SK-N-SH (cell line): ENCODE data around the gene ASTN2. TPM values are rescaled to one million over a fixed set of nuclear protein-coding genes. Genes with fewer than 3 reads are reported as not detected.

ENCODE experiments used
- CTCF ChIA-PET: fragments of 300-600, 350-600 bp; formaldehyde crosslinking; extraction: SDS; loops from one replicate; lab custom pipeline; 2021; lab: Yijun Ruan, JAX
- POLR2A ChIA-PET: fragments of 350-600 bp; sonication (Branson Sonifier 250); formaldehyde crosslinking; extraction: SDS; loops from one replicate; lab custom pipeline; 2020; ENCODE audit warnings: antibody characterized with exemption, inconsistent platforms; lab: Yijun Ruan, JAX
- DNase-seq: peaks from one replicate; pipeline ENCODE4 v3.0.0; 2012
- H2AFZ ChIP-seq: fragments of 200-600 bp; sonication (generic); 2 replicates; pipeline ENCODE4 v1.8.1; 2016; ENCODE audit warnings: antibody characterized with exemption, mild to moderate bottlenecking, low read depth
- H3F3A ChIP-seq: fragments of 200-600 bp; sonication (generic); replicated peaks from 2 replicates; pipeline ENCODE3; 2016; ENCODE audit warnings: antibody characterized with exemption, mild to moderate bottlenecking; ENCODE audit not compliant: insufficient read depth
- H3K27ac ChIP-seq, 2 experiments: fragments of 200-500 bp in 1 of 2; fragments of 200-600 bp in 1 of 2; sonication (Bioruptor generic) in 1 of 2; sonication (generic), shearing (Covaris generic) in 1 of 2; 2 replicates each; pipeline versions ENCODE4 v1.5.1 to v1.6.1; 2014 to 2016; ENCODE audit warnings: low read depth in 2 of 2, inconsistent platforms in 1 of 2, low read length in 1 of 2, mild to moderate bottlenecking in 1 of 2, mixed read lengths in 1 of 2
- H3K27me3 ChIP-seq: fragments of 200-600 bp; sonication (generic), shearing (Covaris generic); 2 replicates; pipeline ENCODE4 v1.6.1; 2016; ENCODE audit warnings: mixed run types; ENCODE audit not compliant: insufficient read depth
- H3K36me3 ChIP-seq, 2 experiments: fragments of 200-500 bp in 1 of 2; fragments of 200-600 bp in 1 of 2; sonication (Bioruptor generic) in 1 of 2; sonication (generic) in 1 of 2; replicated peaks in 1 of 2; 2 replicates each; pipeline versions ENCODE3 to v1.5.1; 2014 to 2016; ENCODE audit warnings: low read length in 1 of 2, mild to moderate bottlenecking in 1 of 2; ENCODE audit not compliant: insufficient read depth in 2 of 2, control insufficient read depth in 1 of 2
- H3K4me1 ChIP-seq, 2 experiments: fragments of 200-500 bp in 1 of 2; fragments of 200-600 bp in 1 of 2; sonication (Bioruptor generic) in 1 of 2; sonication (generic), shearing (Covaris generic) in 1 of 2; 2 replicates each; pipeline versions ENCODE4 v1.5.1 to v1.6.1; 2014 to 2016; ENCODE audit warnings: low read depth in 1 of 2, low read length in 1 of 2, mixed run types in 1 of 2; ENCODE audit not compliant: insufficient read depth in 2 of 2, control insufficient read depth in 1 of 2
- H3K4me2 ChIP-seq: fragments of 200-600 bp; sonication (generic), shearing (Covaris generic); 2 replicates; pipeline ENCODE4 v1.6.1; 2017; ENCODE audit warnings: mixed run types
- H3K4me3 ChIP-seq, 2 experiments: fragments of 200-500 bp in 1 of 2; fragments of 200-600 bp in 1 of 2; sonication (Bioruptor generic) in 1 of 2; sonication (generic), shearing (Covaris generic) in 1 of 2; 2 replicates each; pipeline versions ENCODE4 v1.5.1 to v1.8.1; 2014 to 2016; ENCODE audit warnings: low read depth in 2 of 2, inconsistent platforms in 1 of 2, low read length in 1 of 2, mild to moderate bottlenecking in 1 of 2, mixed read lengths in 1 of 2, moderate library complexity in 1 of 2
- H3K79me2 ChIP-seq: fragments of 200-600 bp; sonication (generic); 2 replicates; pipeline ENCODE4 v1.8.1; 2017; ENCODE audit warnings: mild to moderate bottlenecking; ENCODE audit not compliant: insufficient read depth
- H3K9ac ChIP-seq: fragments of 200-600 bp; sonication (generic); 2 replicates; pipeline ENCODE4 v1.6.1; 2017; ENCODE audit warnings: mixed run types
- H3K9me2 ChIP-seq: fragments of 200-600 bp; sonication (generic); 2 replicates; pipeline ENCODE4 v1.6.1; 2017; ENCODE audit warnings: mixed run types
- H3K9me3 ChIP-seq: fragments of 200-600 bp; sonication (generic); 2 replicates; pipeline ENCODE4 v1.6.1; 2017; ENCODE audit warnings: mixed run types, mild to moderate bottlenecking, moderate library complexity
- H4K20me1 ChIP-seq: fragments of 200-600 bp; sonication (generic); 2 replicates; pipeline ENCODE4 v1.6.1; 2017; ENCODE audit warnings: mild to moderate bottlenecking, mixed run types; ENCODE audit not compliant: insufficient read depth
- ELF1 ChIP-seq: IDR thresholded peaks from 2 replicates; pipeline ENCODE4 v1.4.0; 2012
- EP300 ChIP-seq, 2 experiments: IDR thresholded peaks; 2 replicates each; pipeline versions ENCODE4 v1.4.0 to v1.6.1; 2012; ENCODE audit warnings: borderline replicate concordance in 1 of 2, low read depth in 1 of 2, low read length in 1 of 2
- MEF2A ChIP-seq: IDR thresholded peaks from 2 replicates; pipeline ENCODE4 v1.4.0; 2012; ENCODE audit warnings: low read depth, borderline replicate concordance
- NFIC ChIP-seq: IDR thresholded peaks from 2 replicates; pipeline ENCODE4 v1.4.0; 2012; ENCODE audit warnings: borderline replicate concordance
- NRF1 ChIP-seq: IDR thresholded peaks from 2 replicates; pipeline ENCODE4 v1.6.1; 2012; ENCODE audit warnings: low read depth, mild to moderate bottlenecking, low read length
- RCOR1 ChIP-seq: fragments of 150-350 bp; IDR thresholded peaks from 2 replicates; pipeline ENCODE4 v1.6.1; 2017; ENCODE audit warnings: antibody characterized with exemption, low read length
- RFX5 ChIP-seq: IDR thresholded peaks from 2 replicates; pipeline ENCODE4 v1.6.1; 2012; ENCODE audit warnings: mild to moderate bottlenecking, improper control_type of control experiment, low read length
- SIN3A ChIP-seq: IDR thresholded peaks from 2 replicates; pipeline ENCODE4 v1.6.1; 2012; ENCODE audit warnings: low read depth, mild to moderate bottlenecking, low read length, moderate library complexity, borderline replicate concordance
- WGBS: methylation state at CpG from one replicate; pipeline ENCODE4 v1.1.6; 2017; ENCODE audit warnings: low lambda C conversion rate; 5-methylcytosine and 5-hydroxymethylcytosine counted together
- polyA plus RNA-seq, 3 experiments: library from polyadenylated mRNA; depleted of rRNA; stranded (reverse); fragments of >200 nt; gene quantifications; 2 replicates each; pipeline ENCODE4 v1.2.3, GENCODE V29; 2012
- TF ChIP-seq, protein P1 (sequence below): IDR thresholded peaks from 2 replicates; pipeline ENCODE4; 2012
- TF ChIP-seq, protein P2 (sequence below): fragments of 150-350 bp; IDR thresholded peaks from 2 replicates; pipeline ENCODE4 v1.6.1; 2016; ENCODE audit warnings: mild to moderate bottlenecking, low read depth, low read length
- TF ChIP-seq, protein P3 (sequence below): IDR thresholded peaks from 2 replicates; pipeline ENCODE4 v1.4.0; 2012; ENCODE audit warnings: low read depth, borderline replicate concordance
- TF ChIP-seq, protein P4 (sequence below): IDR thresholded peaks from 2 replicates; pipeline ENCODE4 v1.6.1; 2012; ENCODE audit warnings: mild to moderate bottlenecking, low read depth, low read length, moderate library complexity
- TF ChIP-seq, protein P5 (sequence below): IDR thresholded peaks from 2 replicates; pipeline ENCODE4 v1.4.0; 2012; ENCODE audit warnings: low read depth, borderline replicate concordance

The ASTN2 gene
- polyA plus RNA-seq, 1 of the 3 experiments (the other 2 are of a cell fraction): 6.6 TPM

DNA sequence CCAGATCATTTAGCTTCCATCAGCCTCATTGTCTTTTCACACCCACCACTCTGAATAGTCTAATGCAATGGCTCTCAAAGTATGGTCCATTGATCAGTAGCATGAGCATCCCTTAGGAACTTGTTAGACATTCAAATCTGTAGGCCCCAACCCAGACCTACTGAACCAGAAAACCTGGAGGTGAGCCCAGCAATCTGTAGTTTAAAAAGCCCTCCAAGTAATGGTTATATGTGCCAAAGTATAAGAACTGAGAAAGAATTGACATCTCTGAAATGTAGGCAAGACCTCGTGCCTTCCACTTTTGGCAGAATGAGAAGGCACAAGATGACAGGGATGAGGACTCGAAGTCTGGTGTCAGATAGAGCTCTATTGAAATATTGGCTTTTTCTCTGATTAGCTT is 460.1 kb downstream of the ASTN2 start:
- H3K4me2 ChIP-seq: no peak overlapping the region
- no peak for TF ChIP-seq MEF2A
- TF ChIP-seq, protein P1, sequence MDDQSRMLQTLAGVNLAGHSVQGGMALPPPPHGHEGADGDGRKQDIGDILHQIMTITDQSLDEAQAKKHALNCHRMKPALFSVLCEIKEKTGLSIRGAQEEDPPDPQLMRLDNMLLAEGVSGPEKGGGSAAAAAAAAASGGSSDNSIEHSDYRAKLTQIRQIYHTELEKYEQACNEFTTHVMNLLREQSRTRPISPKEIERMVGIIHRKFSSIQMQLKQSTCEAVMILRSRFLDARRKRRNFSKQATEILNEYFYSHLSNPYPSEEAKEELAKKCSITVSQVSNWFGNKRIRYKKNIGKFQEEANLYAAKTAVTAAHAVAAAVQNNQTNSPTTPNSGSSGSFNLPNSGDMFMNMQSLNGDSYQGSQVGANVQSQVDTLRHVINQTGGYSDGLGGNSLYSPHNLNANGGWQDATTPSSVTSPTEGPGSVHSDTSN: no peak
- TF ChIP-seq, protein P2, sequence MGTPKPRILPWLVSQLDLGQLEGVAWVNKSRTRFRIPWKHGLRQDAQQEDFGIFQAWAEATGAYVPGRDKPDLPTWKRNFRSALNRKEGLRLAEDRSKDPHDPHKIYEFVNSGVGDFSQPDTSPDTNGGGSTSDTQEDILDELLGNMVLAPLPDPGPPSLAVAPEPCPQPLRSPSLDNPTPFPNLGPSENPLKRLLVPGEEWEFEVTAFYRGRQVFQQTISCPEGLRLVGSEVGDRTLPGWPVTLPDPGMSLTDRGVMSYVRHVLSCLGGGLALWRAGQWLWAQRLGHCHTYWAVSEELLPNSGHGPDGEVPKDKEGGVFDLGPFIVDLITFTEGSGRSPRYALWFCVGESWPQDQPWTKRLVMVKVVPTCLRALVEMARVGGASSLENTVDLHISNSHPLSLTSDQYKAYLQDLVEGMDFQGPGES: no peak
- TF ChIP-seq, protein P3, sequence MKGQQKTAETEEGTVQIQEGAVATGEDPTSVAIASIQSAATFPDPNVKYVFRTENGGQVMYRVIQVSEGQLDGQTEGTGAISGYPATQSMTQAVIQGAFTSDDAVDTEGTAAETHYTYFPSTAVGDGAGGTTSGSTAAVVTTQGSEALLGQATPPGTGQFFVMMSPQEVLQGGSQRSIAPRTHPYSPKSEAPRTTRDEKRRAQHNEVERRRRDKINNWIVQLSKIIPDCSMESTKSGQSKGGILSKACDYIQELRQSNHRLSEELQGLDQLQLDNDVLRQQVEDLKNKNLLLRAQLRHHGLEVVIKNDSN: no peak
- 9% methylated on average over 2 of the region's 2 CpGs for WGBS
- ChIA-PET POLR2A (no interaction called here), CTCF (interaction anchor here (1.3 kb wide), 1 partner anchor 67 kb away, joined by 3 read pairs; no protein-coding TSS in a partner anchor)
- H3K4me1 ChIP-seq: no peaks in the 10 kb centered on the region
- H3K9me3 ChIP-seq: no peaks in the 10 kb centered on the region
- H3K79me2 ChIP-seq: no peaks in the 10 kb centered on the region
- DNase-seq: no peak
- H3K4me3 ChIP-seq: no peak overlapping the region
- no peaks in the 10 kb centered on the region for H3K36me3 ChIP-seq
- H3F3A ChIP-seq: peaks cover 5% of the 10 kb centered on the region
- no peak overlapping the region for H2AFZ ChIP-seq
- H4K20me1 ChIP-seq: no peaks in the 10 kb centered on the region
- H3K9ac ChIP-seq: no peak overlapping the region
- no peak overlapping the region for H3K27ac ChIP-seq
- H3K9me2 ChIP-seq: no peaks in the 10 kb centered on the region
- H3K27me3 ChIP-seq: no peaks in the 10 kb centered on the region

DNA sequence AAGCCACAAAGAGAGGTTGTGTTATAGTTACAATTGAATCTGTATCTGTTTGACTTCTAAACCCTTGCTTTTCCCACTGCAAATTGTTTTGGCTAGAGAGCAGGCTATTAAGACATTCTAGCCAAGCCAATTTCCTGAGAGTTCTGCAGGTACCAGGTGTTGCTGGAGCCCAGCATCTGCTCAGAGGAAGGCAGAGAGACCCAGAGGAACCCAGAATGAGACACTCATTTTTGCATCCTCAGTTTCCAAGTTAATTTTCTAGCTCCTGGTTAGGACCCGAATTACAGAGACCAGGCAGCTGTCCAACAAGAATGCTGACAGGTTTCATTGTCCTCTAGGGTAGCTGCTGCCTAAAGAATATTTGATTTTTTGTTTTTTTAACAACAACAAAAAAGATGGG is 461.6 kb downstream of the ASTN2 start:
- Histone ChIP-seq H3K4me1 (no peaks in the 10 kb centered on the region), H4K20me1 (no peaks in the 10 kb centered on the region), H3K4me2 (no peak overlapping the region), H3K79me2 (no peaks in the 10 kb centered on the region), H3K27me3 (no peaks in the 10 kb centered on the region), H3F3A (peaks cover 5% of the 10 kb centered on the region), H3K9me3 (no peaks in the 10 kb centered on the region), H2AFZ (no peak overlapping the region), H3K27ac (no peak overlapping the region), H3K9ac (no peak overlapping the region), H3K4me3 (no peak overlapping the region), H3K36me3 (no peaks in the 10 kb centered on the region), H3K9me2 (no peaks in the 10 kb centered on the region)
- ChIA-PET POLR2A (no interaction called here), CTCF (no interaction called here)
- WGBS: 17% methylated on average over 1 of the region's 1 CpG
- no peak for TF ChIP-seq MEF2A
- no peak for TF ChIP-seq EP300 (IDR thresholded peaks at IDR 0.05; ENCODE audit: borderline replicate concordance in 1 of 2, low read depth in 1 of 2, low read length in 1 of 2)
- DNase-seq: no peak

DNA sequence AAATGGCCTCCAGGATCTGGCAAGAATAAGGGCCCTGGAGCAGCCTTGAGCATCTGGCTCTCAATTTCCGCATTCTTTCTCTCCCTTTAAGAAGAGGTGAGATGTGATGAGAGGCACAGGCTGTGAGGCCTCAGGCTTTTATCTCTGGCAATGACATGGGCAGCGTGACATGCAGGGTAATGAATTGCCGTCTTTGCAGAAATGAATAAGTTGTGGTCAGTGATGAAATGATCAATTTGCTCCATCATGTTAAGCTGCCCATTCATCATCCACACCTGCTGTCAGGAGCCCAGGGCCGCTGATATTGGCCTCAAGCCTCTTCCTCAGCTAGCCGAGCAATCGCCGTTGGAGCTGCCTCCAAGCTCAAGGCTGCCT is 462.4 kb downstream of the ASTN2 start:
- no peaks in the 10 kb centered on the region for H3K27me3 ChIP-seq
- POLR2A ChIA-PET: no interaction called here
- H3K9me3 ChIP-seq: no peaks in the 10 kb centered on the region
- H3K36me3 ChIP-seq: no peaks in the 10 kb centered on the region
- H3F3A ChIP-seq: peaks cover 5% of the 10 kb centered on the region
- 0 out of 2 replicates have a peak overlapping the region, but pooled peaks have one; percentile 41 for H2AFZ ChIP-seq
- H3K4me2 ChIP-seq: no peak overlapping the region
- H4K20me1 ChIP-seq: no peaks in the 10 kb centered on the region
- H3K4me1 ChIP-seq: no peaks in the 10 kb centered on the region
- H3K4me3 ChIP-seq: no peak overlapping the region
- WGBS: 56% methylated on average over 7 of the region's 7 CpGs
- DNase-seq: no peak
- no peaks in the 10 kb centered on the region for H3K79me2 ChIP-seq
- no peak overlapping the region for H3K9ac ChIP-seq
- no peak overlapping the region for H3K27ac ChIP-seq
- H3K9me2 ChIP-seq: no peaks in the 10 kb centered on the region
- CTCF ChIA-PET: interaction anchor here (0.8 to 1.4 kb wide), 2 partner anchors 9 to 22 kb away, joined by 3 to 4 read pairs; no protein-coding TSS in a partner anchor
- TF ChIP-seq, protein P4, sequence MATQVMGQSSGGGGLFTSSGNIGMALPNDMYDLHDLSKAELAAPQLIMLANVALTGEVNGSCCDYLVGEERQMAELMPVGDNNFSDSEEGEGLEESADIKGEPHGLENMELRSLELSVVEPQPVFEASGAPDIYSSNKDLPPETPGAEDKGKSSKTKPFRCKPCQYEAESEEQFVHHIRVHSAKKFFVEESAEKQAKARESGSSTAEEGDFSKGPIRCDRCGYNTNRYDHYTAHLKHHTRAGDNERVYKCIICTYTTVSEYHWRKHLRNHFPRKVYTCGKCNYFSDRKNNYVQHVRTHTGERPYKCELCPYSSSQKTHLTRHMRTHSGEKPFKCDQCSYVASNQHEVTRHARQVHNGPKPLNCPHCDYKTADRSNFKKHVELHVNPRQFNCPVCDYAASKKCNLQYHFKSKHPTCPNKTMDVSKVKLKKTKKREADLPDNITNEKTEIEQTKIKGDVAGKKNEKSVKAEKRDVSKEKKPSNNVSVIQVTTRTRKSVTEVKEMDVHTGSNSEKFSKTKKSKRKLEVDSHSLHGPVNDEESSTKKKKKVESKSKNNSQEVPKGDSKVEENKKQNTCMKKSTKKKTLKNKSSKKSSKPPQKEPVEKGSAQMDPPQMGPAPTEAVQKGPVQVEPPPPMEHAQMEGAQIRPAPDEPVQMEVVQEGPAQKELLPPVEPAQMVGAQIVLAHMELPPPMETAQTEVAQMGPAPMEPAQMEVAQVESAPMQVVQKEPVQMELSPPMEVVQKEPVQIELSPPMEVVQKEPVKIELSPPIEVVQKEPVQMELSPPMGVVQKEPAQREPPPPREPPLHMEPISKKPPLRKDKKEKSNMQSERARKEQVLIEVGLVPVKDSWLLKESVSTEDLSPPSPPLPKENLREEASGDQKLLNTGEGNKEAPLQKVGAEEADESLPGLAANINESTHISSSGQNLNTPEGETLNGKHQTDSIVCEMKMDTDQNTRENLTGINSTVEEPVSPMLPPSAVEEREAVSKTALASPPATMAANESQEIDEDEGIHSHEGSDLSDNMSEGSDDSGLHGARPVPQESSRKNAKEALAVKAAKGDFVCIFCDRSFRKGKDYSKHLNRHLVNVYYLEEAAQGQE: no peak
- TF ChIP-seq ELF1 (no peak), RFX5 (no peak), SIN3A (no peak), RCOR1 (no peak), NFIC (no peak), NRF1 (no peak)
- TF ChIP-seq, protein P5, sequence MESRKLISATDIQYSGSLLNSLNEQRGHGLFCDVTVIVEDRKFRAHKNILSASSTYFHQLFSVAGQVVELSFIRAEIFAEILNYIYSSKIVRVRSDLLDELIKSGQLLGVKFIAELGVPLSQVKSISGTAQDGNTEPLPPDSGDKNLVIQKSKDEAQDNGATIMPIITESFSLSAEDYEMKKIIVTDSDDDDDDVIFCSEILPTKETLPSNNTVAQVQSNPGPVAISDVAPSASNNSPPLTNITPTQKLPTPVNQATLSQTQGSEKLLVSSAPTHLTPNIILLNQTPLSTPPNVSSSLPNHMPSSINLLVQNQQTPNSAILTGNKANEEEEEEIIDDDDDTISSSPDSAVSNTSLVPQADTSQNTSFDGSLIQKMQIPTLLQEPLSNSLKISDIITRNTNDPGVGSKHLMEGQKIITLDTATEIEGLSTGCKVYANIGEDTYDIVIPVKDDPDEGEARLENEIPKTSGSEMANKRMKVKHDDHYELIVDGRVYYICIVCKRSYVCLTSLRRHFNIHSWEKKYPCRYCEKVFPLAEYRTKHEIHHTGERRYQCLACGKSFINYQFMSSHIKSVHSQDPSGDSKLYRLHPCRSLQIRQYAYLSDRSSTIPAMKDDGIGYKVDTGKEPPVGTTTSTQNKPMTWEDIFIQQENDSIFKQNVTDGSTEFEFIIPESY: no peak
